Gastroesophageal sphincter (tissue), 3 donors: ENCODE results near the gene LMF2.

Source experiments
- CTCF ChIP-seq, 4 experiments: fragments of 200-600 bp in 2 of 4; fragments of 450-650 bp in 2 of 4; sonication (generic) in 1 of 4; IDR thresholded peaks; one replicate each; pipeline ENCODE4 v1.5.1; 2017 to 2019; ENCODE audit warnings: antibody characterized with exemption in 4 of 4, mild to moderate bottlenecking in 2 of 4, moderate library complexity in 2 of 4
- EP300 ChIP-seq: sonication (generic); formaldehyde crosslinking; IDR thresholded peaks from one replicate; pipeline ENCODE4 v1.6.1; 2017; ENCODE audit warnings: antibody characterized with exemption, mild to moderate bottlenecking
- POLR2A ChIP-seq, 2 donors: fragments of 450-650 bp; IDR thresholded peaks; one replicate each; pipeline ENCODE4 v1.6.1; 2017; ENCODE audit warnings: antibody characterized with exemption in 2 of 2, mild to moderate bottlenecking in 2 of 2, moderate library complexity in 1 of 2
- POLR2AphosphoS5 ChIP-seq: sonication (generic); formaldehyde crosslinking; IDR thresholded peaks from one replicate; pipeline ENCODE4 v1.6.1; 2017; ENCODE audit warnings: antibody characterized with exemption

GRCh38 chr22:50504369-50505211, 2.9 kb downstream of the LMF2 start:
- no peak for TF ChIP-seq CTCF (IDR thresholded peaks at IDR 0.05)
- no peak for TF ChIP-seq POLR2A (IDR thresholded peaks at IDR 0.05)
- TF ChIP-seq EP300, result no peak
- TF ChIP-seq POLR2AphosphoS5, result no peak
